Neural cell (in vitro differentiated cells): ENCODE measurements around the gene NEURL1. TPM values are rescaled to one million over a fixed set of nuclear protein-coding genes. Genes with fewer than 3 reads are reported as not detected.

ENCODE experiments used
- H2AFZ ChIP-seq: fragments of 200-600, 300-800 bp; sonication (generic), shearing (Covaris generic); 2 replicates; pipeline ENCODE4 v1.6.0; 2014; ENCODE audit warnings: low read depth, mild to moderate bottlenecking, antibody characterized with exemption, low read length, moderate library complexity
- H3F3A ChIP-seq: fragments of 200-600 bp; shearing (Covaris generic); 2 replicates; pipeline ENCODE4 v1.6.1; 2016; ENCODE audit warnings: mild to moderate bottlenecking, moderate library complexity, mixed read lengths, antibody characterized with exemption, low read length; ENCODE audit not compliant: insufficient read depth, poor library complexity, severe bottlenecking
- H3K27ac ChIP-seq: fragments of 200-600, 300-800 bp; sonication (generic), shearing (Covaris generic); 2 replicates; pipeline ENCODE4 v1.5.1; 2014; ENCODE audit warnings: mild to moderate bottlenecking, low read length, moderate library complexity
- H3K27me3 ChIP-seq: fragments of 300-800, 200-600 bp; sonication (generic), shearing (Covaris generic); 2 replicates; pipeline ENCODE4 v1.6.0; 2014; ENCODE audit warnings: mild to moderate bottlenecking, low read depth, low read length, moderate library complexity; ENCODE audit not compliant: insufficient read depth
- H3K36me3 ChIP-seq: fragments of 300-800, 200-600 bp; sonication (generic), shearing (Covaris generic); 2 replicates; pipeline ENCODE4 v1.5.1; 2014; ENCODE audit warnings: mild to moderate bottlenecking, antibody characterized with exemption, low read length, moderate library complexity; ENCODE audit not compliant: insufficient read depth
- H3K4me2 ChIP-seq: fragments of 300-800, 200-600 bp; sonication (generic), shearing (Covaris generic); 2 replicates; pipeline ENCODE4 v1.6.0; 2014; ENCODE audit warnings: mild to moderate bottlenecking, low read length
- H3K4me3 ChIP-seq: fragments of 300-800, 200-600 bp; sonication (generic), shearing (Covaris generic); 2 replicates; pipeline ENCODE4 v1.5.1; 2014; ENCODE audit warnings: mild to moderate bottlenecking, low read length, moderate library complexity
- H3K79me2 ChIP-seq: fragments of 200-600 bp; shearing (Covaris generic); replicated peaks from 2 replicates; pipeline ENCODE4 v1.6.0; 2014; ENCODE audit warnings: mild to moderate bottlenecking, low read length, moderate library complexity; ENCODE audit not compliant: insufficient read depth
- H3K9ac ChIP-seq: fragments of 300-800, 200-600 bp; sonication (generic), shearing (Covaris generic); 2 replicates; pipeline ENCODE4 v1.6.1; 2016; ENCODE audit warnings: mild to moderate bottlenecking, low read length, mixed read lengths
- H3K9me2 ChIP-seq: fragments of 200-600 bp; shearing (Covaris generic); 2 replicates; pipeline ENCODE4 v1.6.1; 2016; ENCODE audit warnings: mild to moderate bottlenecking, low read length, mixed read lengths; ENCODE audit not compliant: insufficient read depth
- H3K9me3 ChIP-seq: fragments of 200-600, 300-800 bp; sonication (generic), shearing (Covaris generic); 2 replicates; pipeline ENCODE4 v1.6.1; 2016; ENCODE audit warnings: mild to moderate bottlenecking, mixed run types, low read length, moderate library complexity, mixed read lengths
- H4K20me1 ChIP-seq: fragments of 200-600 bp; shearing (Covaris generic); 2 replicates; pipeline ENCODE4 v1.6.1; 2016; ENCODE audit warnings: mild to moderate bottlenecking, mixed run types; ENCODE audit not compliant: insufficient read depth
- CTCF ChIP-seq: fragments of 450-650 bp; IDR thresholded peaks from 2 replicates; pipeline ENCODE4 v1.5.1; 2014; ENCODE audit warnings: antibody characterized with exemption, mild to moderate bottlenecking, moderate library complexity; ENCODE audit not compliant: poor library complexity, severe bottlenecking
- EP300 ChIP-seq: fragments of 450-650 bp; conservative IDR thresholded peaks from 2 replicates; pipeline ENCODE4 v1.6.1; 2014; ENCODE audit warnings: antibody characterized with exemption, mild to moderate bottlenecking, moderate library complexity; ENCODE audit not compliant: poor library complexity, severe bottlenecking
- EZH2 ChIP-seq: fragments of 200-600, 300-800 bp; shearing (Covaris generic), sonication (generic); IDR thresholded peaks from 2 replicates; pipeline ENCODE4 v1.6.1; 2014; ENCODE audit warnings: antibody characterized with exemption, low read length, borderline replicate concordance, mild to moderate bottlenecking; ENCODE audit not compliant: insufficient read depth, poor library complexity, severe bottlenecking
- MXI1 ChIP-seq: fragments of 450-650 bp; conservative IDR thresholded peaks from 2 replicates; pipeline ENCODE4 v1.6.1; 2014; ENCODE audit warnings: antibody characterized with exemption, mild to moderate bottlenecking; ENCODE audit not compliant: poor library complexity, severe bottlenecking
- POLR2AphosphoS5 ChIP-seq: IDR thresholded peaks from 2 replicates; pipeline ENCODE4 v1.6.1; 2012
- RAD21 ChIP-seq: fragments of 450-650 bp; conservative IDR thresholded peaks from 2 replicates; pipeline ENCODE4 v1.6.1; 2014; ENCODE audit warnings: antibody characterized with exemption, mild to moderate bottlenecking, moderate library complexity
- SMC3 ChIP-seq: fragments of 450-650 bp; conservative IDR thresholded peaks from 2 replicates; pipeline ENCODE4 v1.6.1; 2014; ENCODE audit warnings: antibody characterized with exemption, mild to moderate bottlenecking, moderate library complexity; ENCODE audit not compliant: poor library complexity
- TAF1 ChIP-seq: IDR thresholded peaks from 2 replicates; pipeline ENCODE4 v1.6.1; 2012; ENCODE audit warnings: low read depth
- polyA plus RNA-seq: library from polyadenylated mRNA; depleted of rRNA; stranded (reverse); fragments of >200 nt; gene quantifications from 2 replicates; pipeline ENCODE4 v1.2.3, GENCODE V29; 2014
- TF ChIP-seq, protein P1 (sequence below): IDR thresholded peaks from 2 replicates; pipeline ENCODE4 v1.6.1; 2012; ENCODE audit warnings: borderline replicate concordance

The NEURL1 gene
- polyA plus RNA-seq, 1 donor from 2014 or later, result 12.3 TPM

- H3K4me2 ChIP-seq, result no peak overlapping the region
- H3K27ac ChIP-seq, result no peak overlapping the region
- no peak overlapping the region for H2AFZ ChIP-seq
- TF ChIP-seq MXI1 (no peak), POLR2AphosphoS5 (no peak), EP300 (no peak), EZH2 (no peak), SMC3 (no peak), CTCF (no peak), RAD21 (no peak), TAF1 (no peak)
- TF ChIP-seq, protein P1, sequence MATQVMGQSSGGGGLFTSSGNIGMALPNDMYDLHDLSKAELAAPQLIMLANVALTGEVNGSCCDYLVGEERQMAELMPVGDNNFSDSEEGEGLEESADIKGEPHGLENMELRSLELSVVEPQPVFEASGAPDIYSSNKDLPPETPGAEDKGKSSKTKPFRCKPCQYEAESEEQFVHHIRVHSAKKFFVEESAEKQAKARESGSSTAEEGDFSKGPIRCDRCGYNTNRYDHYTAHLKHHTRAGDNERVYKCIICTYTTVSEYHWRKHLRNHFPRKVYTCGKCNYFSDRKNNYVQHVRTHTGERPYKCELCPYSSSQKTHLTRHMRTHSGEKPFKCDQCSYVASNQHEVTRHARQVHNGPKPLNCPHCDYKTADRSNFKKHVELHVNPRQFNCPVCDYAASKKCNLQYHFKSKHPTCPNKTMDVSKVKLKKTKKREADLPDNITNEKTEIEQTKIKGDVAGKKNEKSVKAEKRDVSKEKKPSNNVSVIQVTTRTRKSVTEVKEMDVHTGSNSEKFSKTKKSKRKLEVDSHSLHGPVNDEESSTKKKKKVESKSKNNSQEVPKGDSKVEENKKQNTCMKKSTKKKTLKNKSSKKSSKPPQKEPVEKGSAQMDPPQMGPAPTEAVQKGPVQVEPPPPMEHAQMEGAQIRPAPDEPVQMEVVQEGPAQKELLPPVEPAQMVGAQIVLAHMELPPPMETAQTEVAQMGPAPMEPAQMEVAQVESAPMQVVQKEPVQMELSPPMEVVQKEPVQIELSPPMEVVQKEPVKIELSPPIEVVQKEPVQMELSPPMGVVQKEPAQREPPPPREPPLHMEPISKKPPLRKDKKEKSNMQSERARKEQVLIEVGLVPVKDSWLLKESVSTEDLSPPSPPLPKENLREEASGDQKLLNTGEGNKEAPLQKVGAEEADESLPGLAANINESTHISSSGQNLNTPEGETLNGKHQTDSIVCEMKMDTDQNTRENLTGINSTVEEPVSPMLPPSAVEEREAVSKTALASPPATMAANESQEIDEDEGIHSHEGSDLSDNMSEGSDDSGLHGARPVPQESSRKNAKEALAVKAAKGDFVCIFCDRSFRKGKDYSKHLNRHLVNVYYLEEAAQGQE, result no peak
- no peaks in the 10 kb centered on the region for H3K79me2 ChIP-seq
- H3K9ac ChIP-seq, result no peak overlapping the region
- H3K27me3 ChIP-seq, result no peaks in the 10 kb centered on the region
- no peak overlapping the region for H3K4me3 ChIP-seq
- no peaks in the 10 kb centered on the region for H3F3A ChIP-seq
- no peaks in the 10 kb centered on the region for H3K9me3 ChIP-seq
- no peaks in the 10 kb centered on the region for H3K9me2 ChIP-seq
- H4K20me1 ChIP-seq, result no peaks in the 10 kb centered on the region
- no peaks in the 10 kb centered on the region for H3K36me3 ChIP-seq
These were observed 119.2 kb downstream of the NEURL1 start for GRCh38 chr10:103612462-103613365.

DNA sequence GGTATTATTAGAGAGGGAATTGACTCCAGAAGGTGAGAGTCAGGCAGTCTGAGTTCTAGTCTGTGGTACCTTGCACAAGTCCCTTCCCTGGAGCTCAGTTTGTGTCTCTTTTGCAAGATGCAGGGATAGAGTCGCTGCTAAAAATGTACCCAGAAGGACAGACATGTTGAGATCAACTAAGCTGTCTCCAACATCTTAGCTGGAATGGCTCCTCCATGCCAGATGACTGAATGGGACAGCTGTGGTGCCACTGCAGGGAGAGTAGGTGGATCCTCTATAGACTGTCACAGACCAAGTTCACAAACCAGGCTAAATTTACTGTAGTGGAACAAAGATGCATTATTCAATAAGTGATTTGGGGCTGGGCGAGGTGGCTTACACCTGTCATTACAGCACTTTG lies 120.1 kb downstream of the NEURL1 start:
- H2AFZ ChIP-seq, result no peak overlapping the region
- H3K27me3 ChIP-seq, result no peaks in the 10 kb centered on the region
- H3K27ac ChIP-seq, result no peak overlapping the region
- H3K4me3 ChIP-seq, result no peak overlapping the region
- no peak overlapping the region for H3K4me2 ChIP-seq
- H3F3A ChIP-seq, result no peaks in the 10 kb centered on the region
- H4K20me1 ChIP-seq, result no peaks in the 10 kb centered on the region
- no peaks in the 10 kb centered on the region for H3K9me2 ChIP-seq
- H3K79me2 ChIP-seq, result no peaks in the 10 kb centered on the region
- H3K9ac ChIP-seq, result no peak overlapping the region
- H3K9me3 ChIP-seq, result no peaks in the 10 kb centered on the region
- no peaks in the 10 kb centered on the region for H3K36me3 ChIP-seq
- TF ChIP-seq TAF1 (no peak), POLR2AphosphoS5 (no peak), RAD21 (no peak), EP300 (no peak), MXI1 (no peak), EZH2 (no peak), CTCF (no peak), SMC3 (no peak)
